Hepatocyte (in vitro differentiated cells): ENCODE measurements around the gene SLC17A8.

Source experiments
- EZH2phosphoT487 ChIP-seq: fragments of 200-600 bp; sonication (generic); IDR thresholded peaks from one replicate; pipeline ENCODE4 v1.6.1; 2018; ENCODE audit warnings: antibody characterized with exemption, mild to moderate bottlenecking, low read depth, moderate library complexity; ENCODE audit not compliant: unreplicated experiment, severe bottlenecking
- TF ChIP-seq, protein P1 (sequence below): fragments of 200-600 bp; sonication (generic); IDR thresholded peaks from 2 replicates; pipeline ENCODE4 v1.5.1; 2016; ENCODE audit warnings: antibody characterized with exemption, mild to moderate bottlenecking; ENCODE audit not compliant: poor library complexity

- TF ChIP-seq, protein P1, sequence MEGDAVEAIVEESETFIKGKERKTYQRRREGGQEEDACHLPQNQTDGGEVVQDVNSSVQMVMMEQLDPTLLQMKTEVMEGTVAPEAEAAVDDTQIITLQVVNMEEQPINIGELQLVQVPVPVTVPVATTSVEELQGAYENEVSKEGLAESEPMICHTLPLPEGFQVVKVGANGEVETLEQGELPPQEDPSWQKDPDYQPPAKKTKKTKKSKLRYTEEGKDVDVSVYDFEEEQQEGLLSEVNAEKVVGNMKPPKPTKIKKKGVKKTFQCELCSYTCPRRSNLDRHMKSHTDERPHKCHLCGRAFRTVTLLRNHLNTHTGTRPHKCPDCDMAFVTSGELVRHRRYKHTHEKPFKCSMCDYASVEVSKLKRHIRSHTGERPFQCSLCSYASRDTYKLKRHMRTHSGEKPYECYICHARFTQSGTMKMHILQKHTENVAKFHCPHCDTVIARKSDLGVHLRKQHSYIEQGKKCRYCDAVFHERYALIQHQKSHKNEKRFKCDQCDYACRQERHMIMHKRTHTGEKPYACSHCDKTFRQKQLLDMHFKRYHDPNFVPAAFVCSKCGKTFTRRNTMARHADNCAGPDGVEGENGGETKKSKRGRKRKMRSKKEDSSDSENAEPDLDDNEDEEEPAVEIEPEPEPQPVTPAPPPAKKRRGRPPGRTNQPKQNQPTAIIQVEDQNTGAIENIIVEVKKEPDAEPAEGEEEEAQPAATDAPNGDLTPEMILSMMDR = no peak
- no peak for TF ChIP-seq EZH2phosphoT487
Measured at GRCh38 chr12:100402763-100403162, 45.9 kb downstream of the SLC17A8 start.
